HG02970 (cell line): ENCODE results near the gene STRN3.
"Not testable (repeated sequence)": the region's sequence is repeated elsewhere in the genome, so short reads cannot be mapped to it uniquely, and the experiment has no call there.

ENCODE experiments used
- ATAC-seq: cut with Tn5 transposase; IDR thresholded peaks from one replicate; pipeline ENCODE4 v1.9.1; 2021; ENCODE audit warnings: mild to moderate bottlenecking, moderate library complexity, moderate number of reproducible peaks; ENCODE audit not compliant: unreplicated experiment, low FRiP score

Gene STRN3

DNA sequence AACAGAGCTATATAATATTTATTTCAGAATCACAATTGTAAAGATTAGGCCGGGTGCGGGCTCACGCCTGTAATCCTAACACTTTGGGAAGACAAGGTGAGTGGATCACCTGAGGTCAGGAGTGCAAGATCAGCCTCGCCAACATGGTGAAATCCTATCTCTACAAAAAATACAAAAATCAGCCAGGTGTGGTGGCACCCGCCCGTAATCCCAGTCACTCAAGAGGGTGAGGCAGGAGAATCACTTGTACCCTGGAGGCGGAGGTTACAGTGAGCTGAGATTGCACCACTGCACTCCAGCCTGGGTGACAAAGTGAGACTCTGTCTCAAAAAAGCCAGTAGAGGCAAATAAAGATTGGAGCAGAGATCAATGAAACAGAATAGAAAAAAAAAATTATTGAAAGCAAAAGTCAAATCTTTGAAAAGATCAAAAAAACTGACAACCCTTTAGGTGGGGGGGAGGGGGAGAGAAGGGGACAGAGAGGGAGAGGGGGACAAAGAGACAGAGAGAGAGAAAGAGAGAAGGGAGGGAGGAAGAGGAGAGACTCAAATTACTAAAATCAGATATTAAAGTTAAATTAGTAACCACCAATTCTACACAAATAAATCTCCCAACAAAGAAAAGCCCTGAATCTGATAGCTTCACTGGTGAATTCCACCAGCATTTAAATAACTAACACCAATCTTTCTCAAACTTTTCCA lies 53.1 kb downstream of the STRN3 start:
- ATAC-seq = no peak

DNA sequence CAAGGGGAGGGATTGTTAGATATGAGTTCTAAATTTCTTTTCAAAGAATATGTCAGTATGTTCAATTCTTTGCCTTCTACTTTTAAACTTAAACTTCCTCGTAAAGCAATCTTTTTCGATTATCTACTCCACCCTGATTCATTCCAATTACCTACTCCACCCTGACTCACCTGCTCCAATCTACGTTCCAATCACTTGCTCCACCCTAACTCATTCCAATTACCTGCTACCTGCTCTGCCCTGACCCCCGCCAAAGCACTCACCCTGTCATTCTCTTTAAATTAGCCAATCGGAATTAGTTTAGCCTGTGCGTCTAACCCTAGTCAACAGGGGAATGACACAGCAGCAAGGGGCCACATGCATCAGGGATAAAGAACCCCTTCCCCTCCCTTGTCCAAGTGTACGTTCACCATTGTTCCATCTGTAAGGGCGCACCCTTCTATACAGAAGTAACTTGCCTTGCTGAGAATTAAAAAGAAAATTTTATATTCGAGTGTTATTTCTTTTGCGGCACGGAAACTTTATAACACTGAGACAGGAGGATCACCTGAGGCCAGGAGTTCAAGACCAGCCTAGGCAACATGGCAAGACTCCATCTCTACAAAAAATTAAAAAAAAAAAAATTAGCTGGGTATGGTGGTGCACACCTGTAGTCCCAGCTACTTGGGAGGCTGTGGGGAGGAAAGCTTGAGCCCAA lies 54.0 kb downstream of the STRN3 start:
- ATAC-seq = not testable (repeated sequence)

DNA sequence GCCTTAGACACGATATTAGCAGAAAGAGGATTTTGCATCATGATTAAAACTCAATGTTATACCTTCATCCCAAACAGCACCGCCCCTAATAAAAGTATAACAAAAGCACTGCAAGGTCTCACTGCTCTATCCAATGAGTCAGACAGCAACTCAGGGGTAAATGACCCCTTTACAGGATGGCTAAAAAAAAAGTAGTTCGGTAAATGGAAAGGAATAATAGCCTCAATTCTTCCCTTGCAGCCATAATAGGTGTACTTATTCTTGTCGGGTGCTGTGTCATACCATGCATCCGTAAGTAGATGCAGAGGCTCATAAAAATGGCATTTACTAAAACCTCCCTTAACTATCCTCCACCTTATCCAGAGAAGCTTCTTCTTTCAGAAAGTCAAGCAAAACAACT lies 54.6 kb downstream of the STRN3 start:
- ATAC-seq = no peak

DNA sequence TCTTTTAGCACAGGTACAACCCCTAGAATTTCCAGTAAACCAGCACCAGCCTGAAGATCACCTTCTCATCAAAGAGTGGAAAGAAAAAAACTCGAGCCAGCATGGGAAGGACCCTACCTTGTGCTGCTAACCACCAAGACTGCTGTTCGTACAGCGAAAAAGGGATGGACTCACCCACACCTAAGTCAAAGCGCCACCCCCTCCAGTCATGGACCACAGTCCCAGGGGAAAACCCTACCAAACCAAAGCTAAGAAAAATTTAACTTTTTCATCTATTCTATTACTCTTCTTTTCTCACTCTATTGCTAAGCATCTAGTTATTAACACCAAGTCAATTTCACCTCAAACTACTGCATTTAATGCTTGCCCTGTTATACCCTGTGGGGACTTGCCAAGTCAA lies 56.4 kb downstream of the STRN3 start:
- not testable (repeated sequence) for ATAC-seq

DNA sequence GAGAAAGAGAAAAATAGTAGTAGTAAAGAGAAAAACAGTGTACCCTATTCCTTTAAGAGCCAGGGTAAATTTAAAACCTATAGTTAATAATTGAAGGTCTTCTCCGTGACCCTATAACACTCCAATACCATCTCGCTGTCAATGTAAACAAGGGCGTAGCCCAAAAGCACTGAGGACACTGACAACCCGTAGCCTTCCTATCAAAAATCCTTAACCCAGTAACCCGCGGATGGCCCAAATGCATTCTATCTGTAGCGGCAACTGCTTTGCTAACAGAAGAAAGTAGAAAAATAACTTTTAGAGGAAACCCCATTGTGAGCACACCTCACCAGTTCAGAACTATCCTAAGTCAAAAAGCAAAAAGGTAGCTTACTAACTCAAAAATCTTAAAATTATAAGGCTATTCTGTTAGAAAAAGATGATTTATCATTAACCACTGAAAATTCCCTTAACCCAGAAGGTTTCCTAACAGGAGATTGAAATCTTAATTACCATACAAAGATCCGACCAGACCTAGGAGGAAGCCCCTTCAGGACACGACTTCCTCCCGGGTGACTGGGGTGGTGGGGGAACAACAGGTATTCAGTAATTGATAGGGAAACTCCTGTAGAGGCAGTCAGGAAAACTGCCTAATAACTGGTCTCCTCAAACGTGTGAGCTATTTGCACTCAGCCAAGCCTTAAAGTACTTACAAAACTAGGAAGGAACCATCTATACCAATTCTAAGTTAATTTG lies 58.6 kb downstream of the STRN3 start:
- ATAC-seq = not testable (repeated sequence)

DNA sequence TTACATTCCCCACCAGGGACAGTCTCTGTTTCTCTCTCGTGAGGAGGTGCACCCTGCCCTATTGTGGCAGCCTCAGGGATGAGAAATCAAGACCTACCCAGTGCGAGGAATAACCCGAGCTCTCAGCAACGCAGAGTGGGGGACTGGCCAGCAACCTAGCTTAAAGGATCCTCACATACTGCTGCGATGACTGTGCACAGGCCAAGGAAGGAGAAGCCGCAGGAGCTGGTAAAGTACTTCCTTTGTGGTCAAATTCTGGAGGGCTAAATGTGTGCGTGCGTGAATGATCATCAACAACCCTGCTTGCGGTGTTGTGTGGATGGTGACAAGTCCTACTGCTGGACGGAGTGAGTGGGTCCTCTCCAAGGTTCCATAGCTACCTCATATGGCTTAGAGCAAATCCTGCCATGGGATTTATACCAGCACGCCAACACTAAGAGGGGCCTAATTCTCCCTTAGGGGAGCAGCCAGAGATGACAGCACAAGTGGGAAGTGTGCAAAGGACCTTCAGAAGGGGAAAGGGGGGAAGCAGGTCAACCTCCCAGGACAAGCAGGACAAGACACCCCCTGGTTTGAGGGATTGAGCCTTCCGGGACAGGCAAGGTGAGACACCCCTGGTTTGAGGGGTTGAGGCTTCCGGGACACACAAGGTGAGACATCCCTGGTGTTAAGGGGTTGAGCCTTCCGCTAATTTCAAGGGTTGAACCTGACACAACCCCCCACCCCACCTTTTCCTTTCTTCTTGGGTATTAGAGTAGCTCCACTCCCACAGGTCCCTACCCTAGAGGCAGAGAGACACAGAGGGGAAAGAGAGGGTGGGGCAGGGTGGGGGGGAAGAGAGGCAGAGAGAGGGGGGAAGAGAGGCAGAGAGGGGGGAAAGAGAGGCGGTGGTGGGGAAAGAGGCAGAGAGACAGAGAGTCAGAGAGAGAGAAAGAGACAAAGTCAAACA lies 59.5 kb downstream of the STRN3 start:
- no peak for ATAC-seq

DNA sequence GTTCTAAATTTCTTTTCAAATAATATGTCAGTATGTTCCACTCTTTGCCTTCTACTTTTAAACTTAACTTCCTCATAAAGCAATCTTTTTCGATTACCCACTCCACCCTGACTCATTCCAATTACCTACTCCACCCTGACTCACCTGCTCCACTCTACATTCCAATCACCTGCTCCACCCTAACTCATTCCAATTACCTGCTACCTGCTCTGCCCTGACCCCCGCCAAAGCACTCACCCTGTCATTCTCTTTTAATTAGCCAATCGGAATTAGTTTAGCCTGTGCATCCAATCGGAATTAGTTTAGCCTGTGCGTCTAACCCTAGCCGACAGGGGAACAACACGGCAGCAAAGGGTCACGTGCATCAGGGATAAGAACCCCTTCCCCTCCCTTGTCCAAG lies 60.3 kb downstream of the STRN3 start:
- not testable (repeated sequence) for ATAC-seq

DNA sequence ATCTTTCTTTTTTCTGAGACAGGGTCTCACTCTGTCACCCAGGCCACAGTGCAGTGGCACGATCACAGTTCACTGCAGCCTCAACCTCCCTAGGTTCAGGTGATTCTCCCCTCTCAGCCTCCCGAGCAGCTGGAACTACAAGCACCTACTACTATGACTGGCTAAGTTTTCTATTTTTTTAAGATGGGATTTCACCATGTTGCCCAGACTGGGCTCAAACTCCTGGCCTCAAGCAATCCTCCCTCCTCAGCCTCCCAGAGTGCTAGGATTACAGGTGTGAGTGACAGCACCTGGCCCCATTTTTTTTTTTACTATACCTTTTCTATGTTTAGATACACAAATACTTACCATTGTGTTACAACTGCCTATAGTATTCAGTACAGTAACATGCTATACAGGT lies 63.6 kb downstream of the STRN3 start:
- ATAC-seq = not testable (repeated sequence)

DNA sequence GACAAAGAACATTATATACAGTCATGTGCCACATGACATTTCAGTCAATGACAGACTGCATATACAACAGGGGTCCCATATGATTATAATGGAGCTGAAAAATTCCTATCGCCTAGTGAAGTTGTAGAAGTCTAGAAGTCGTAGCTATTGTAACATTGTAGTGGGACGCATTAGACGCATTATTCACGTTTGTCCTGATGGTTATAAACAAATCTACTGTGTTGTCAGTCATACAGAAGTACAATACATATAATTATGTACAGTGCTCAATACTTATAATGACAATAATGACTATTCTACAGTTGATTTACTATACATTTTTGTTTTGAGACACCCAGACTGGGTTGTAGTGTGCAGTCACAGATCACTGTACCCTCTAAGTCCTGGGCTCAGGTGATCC lies 64.8 kb downstream of the STRN3 start:
- no peak for ATAC-seq

DNA sequence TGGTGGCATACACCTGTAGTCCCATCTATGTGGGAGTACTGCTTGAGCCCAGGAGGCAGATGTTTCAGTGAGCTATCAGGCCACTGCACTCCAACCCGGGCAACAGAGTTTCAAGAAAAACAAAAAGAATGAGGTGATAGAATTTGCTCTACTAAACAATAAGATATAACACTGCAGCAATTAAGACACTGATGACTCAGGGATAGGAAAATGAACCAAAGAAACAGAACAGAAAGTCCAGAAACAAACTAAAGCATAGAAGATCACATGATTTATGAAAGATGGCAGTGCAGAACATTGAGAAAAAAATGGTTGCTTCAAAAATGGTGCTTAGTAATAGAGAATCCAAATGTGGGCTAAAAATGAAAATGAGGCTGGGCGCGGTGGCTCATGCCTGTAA lies 66.0 kb downstream of the STRN3 start:
- ATAC-seq = no peak

DNA sequence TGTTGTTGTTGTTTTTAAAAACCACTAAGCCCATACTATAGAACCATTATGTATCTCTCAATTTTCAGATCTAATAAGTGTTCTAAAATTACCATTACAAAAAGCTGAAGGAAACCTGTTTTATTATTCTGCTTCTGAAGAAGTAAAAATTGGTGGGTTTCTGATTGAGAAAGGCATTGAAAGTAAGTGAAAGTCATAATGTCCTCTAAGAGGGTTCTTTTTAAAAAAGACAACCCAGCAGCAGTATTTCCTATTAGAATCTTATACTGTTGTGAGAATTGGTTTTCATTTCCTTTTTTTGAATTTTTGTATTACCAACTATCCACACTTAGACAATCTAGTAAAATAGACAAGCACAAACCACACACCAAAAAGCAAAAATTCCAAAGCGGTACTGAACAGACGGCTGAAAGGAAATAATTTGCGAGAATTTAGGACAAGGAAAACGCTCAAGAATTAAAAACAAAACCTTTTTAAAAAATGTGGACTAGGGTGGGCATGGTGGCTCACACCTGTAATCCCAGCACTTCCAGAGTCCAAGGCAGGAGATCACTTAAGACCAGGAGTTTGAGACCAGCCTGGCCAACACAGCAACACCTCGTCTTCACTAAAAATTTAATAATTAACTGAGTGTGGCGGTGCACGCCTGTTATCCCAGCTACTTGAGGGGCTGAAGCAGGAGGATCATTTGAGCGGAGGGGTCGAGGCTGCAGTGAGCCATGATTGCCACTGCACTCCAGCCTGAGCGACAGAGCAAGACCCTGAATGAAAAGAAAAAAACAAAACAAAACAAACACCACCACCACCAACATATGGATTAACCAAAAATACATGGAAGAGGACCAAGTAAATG lies 67.4 kb downstream of the STRN3 start:
- no peak for ATAC-seq

DNA sequence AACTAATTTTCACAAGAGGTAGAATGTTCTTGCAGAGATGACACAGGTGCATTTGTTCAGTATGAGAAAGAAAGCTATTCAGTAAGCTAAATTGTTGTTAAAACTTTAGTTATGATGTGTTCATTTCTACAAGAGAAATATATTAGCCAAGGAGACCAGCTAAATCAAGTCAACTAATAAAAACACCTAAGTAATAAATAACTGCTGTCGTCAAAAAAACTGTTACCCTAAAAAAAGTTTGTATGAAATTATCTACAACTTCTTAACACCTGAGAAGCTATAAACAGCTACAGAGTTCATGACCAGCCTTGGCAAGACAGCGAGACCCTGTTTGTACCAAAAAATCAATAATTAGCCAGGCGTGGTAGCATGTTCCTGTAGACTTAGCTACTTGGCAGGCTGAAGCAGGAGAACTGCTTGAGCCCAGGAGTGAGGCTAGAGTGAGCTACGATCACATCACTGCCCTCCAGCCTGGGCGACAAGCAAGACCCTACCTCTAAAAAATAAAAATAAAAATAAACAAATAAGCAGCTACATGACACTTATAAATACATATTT lies 68.3 kb downstream of the STRN3 start:
- ATAC-seq = no peak

DNA sequence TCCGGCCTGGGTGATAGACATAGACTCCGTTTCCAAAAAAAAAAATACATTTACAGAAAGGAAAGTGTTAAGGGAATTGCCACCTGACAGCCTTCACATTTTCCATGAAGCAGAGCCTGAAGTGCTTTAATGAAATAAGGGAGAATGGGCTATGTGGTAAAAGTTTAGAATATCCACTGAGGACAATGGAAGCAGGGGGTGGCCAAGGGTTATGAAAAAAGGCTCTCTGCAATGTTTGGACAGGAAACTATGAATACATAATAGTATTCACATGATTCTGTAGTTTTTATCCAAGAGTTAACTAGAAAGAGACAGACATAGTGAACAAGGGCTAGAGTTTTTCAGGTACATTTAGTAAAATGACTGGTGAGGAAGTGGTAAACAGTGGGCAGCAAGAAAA lies 76.5 kb downstream of the STRN3 start:
- no peak for ATAC-seq

DNA sequence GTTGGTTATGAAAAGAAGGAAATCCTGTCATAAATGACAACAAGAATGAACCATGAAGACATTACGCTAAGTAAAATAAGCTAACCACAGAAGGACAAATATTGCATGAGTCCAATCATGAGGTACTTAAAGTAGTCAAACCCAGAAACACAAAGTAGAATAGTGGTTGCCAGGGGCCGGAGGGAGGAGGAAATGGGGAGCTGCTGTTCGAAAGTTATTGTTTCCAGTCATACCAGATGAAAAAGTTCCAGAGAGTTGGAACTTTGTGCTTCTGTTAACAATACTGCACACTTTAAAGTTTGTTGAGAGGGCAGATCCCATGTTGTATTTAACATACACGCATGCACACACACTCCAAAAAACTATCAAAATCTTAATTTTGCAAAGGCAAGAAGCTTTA lies 82.5 kb downstream of the STRN3 start:
- ATAC-seq = no peak

DNA sequence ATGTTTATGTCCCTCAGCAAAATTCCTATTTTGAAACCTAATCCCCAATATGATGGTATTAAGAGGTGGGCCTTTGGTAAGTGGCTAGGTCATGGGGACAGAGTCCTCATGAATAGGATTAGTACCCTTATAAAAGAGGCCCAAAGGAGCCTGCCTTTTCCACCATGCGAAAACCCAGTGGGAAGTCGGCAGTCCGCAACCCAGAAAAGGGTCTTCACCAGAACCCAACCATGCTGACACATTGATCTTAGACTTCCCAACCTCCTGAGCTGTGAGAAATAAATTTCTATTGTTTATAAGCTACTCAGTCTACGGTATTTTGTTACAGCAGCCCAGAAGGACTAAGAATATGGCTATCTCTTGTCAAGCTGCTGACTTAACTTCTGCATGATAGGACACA lies 85.3 kb downstream of the STRN3 start:
- ATAC-seq = no peak

DNA sequence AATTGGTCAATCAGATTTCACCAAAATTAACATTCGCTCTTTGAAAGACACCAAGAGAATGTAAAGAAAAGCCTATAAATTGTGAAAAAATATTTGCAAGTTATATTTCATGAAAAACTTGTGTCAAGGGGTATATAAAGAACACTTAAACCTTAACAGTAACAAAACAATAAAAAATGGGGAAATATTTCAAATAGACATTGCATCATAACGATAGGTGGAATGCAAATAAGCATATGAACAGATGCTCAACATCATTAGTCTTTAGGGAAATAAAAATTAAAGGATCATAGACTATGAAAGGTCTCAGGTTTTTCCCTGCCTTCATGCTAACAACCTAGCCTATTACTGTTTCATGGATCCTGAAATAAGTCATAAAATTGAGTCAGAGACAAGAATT lies 87.6 kb downstream of the STRN3 start:
- no peak for ATAC-seq

DNA sequence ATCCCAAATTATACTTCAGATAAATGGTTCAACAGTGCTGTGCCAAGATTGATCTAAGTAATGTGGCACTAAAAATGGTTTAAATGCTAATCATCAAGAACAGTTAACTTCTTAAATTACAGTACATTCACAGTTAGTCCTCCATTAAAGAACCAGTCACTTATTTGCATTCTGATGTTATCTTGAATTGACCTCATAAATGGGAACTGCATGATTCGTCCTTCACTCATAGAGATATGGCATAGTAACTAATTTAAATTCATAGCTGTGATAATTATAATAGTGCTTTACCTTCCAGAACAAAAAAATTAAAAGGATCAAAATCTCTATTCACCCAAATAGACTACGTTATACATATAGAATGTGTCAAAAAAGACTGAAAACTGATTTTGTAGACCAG lies 90.7 kb downstream of the STRN3 start:
- ATAC-seq = no peak

DNA sequence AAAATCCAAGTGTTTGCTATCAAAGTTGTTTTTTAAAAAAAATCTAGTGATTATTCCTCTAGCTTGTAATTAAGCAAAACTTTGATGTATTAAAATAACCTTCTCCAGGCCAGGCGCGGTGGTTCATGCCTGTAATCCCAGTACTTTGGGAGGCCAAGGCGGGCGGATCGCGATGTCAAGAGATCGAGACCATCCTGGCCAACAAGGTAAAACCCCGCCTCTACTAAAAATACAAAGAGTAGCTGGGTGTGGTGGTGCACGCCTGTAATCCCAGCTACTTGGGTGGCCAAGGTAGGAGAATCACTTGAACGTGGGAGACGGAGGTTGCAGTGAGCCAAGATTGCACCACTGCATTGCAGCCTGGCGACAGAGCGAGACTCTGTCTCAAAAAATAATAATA lies 92.2 kb downstream of the STRN3 start:
- not testable (repeated sequence) for ATAC-seq

DNA sequence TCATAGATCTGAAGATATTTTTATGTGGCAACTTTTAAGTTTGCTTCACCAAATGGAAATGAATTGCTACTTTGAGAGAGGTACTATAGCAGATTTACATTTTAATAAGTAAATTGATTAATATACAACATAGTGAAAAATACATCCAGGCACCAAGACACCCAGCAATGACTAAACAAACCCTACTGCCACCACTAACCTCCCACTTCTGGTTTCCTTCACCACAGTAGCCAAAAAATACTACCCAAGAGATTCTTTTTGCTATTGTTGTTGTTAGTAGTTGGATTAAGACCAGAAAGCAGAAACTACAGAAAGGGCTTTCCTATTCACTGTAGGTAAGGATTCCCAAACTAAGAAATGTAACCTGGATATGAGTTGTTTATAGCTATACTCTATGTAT lies 97.7 kb downstream of the STRN3 start:
- ATAC-seq = no peak
